RWPE1 (cell line): Measurements from ENCODE around the gene ZNF236.

Source experiments
- CTCF ChIA-PET: fragments of 350-600 bp; sonication (Branson Sonifier 250); formaldehyde crosslinking; extraction: SDS; loops from one replicate; lab custom pipeline; 2021; lab: Yijun Ruan, JAX
- POLR2A ChIA-PET: fragments of 400-600 bp; formaldehyde crosslinking; extraction: SDS; loops from one replicate; lab custom pipeline; 2020; ENCODE audit warnings: antibody characterized with exemption; ENCODE audit not compliant: low non-redundant PET; lab: Yijun Ruan, JAX
- DNase-seq: peaks from one replicate; pipeline ENCODE4 v3.0.0; 2012; ENCODE audit warnings: low spot score
- H3K27ac ChIP-seq: fragments of 450-650 bp; 2 replicates; pipeline ENCODE4 v1.5.1; 2017
- TF ChIP-seq, protein P1 (sequence below): fragments of 450-650 bp; conservative IDR thresholded peaks from 2 replicates; pipeline ENCODE4 v1.5.1; 2017; ENCODE audit warnings: low read depth, mild to moderate bottlenecking

Gene ZNF236

GRCh38 chr18:77002496-77002895 is 180.1 kb downstream of the ZNF236 start:
- H3K27ac ChIP-seq: no peak overlapping the region
- ChIA-PET CTCF (no interaction called here), POLR2A (no interaction called here)
- TF ChIP-seq, protein P1, sequence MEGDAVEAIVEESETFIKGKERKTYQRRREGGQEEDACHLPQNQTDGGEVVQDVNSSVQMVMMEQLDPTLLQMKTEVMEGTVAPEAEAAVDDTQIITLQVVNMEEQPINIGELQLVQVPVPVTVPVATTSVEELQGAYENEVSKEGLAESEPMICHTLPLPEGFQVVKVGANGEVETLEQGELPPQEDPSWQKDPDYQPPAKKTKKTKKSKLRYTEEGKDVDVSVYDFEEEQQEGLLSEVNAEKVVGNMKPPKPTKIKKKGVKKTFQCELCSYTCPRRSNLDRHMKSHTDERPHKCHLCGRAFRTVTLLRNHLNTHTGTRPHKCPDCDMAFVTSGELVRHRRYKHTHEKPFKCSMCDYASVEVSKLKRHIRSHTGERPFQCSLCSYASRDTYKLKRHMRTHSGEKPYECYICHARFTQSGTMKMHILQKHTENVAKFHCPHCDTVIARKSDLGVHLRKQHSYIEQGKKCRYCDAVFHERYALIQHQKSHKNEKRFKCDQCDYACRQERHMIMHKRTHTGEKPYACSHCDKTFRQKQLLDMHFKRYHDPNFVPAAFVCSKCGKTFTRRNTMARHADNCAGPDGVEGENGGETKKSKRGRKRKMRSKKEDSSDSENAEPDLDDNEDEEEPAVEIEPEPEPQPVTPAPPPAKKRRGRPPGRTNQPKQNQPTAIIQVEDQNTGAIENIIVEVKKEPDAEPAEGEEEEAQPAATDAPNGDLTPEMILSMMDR: no peak
- no peak for DNase-seq

DNA sequence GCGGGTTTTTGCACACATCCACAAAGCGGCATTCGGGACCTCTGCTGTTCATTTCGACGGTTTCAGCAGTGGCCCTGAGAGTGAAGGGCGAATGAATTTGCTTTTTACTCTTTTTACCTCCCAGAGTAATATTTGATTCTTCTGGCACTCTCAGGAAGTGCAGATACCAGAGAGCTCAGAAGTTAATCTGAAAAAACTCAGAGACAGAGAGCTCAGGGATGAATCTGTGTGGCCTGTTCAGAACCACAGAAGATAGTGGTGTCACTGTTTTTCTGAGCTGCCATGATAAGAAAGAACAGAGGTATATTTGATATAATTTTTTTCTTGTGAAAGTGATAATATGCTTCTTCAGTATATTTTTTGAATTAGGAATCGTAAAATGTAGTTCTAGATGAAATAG is 181.0 kb downstream of the ZNF236 start:
- CTCF ChIA-PET: no interaction called here
- POLR2A ChIA-PET: no interaction called here
- TF ChIP-seq, protein P1: no peak
- H3K27ac ChIP-seq: no peak overlapping the region
- DNase-seq: no peak

DNA sequence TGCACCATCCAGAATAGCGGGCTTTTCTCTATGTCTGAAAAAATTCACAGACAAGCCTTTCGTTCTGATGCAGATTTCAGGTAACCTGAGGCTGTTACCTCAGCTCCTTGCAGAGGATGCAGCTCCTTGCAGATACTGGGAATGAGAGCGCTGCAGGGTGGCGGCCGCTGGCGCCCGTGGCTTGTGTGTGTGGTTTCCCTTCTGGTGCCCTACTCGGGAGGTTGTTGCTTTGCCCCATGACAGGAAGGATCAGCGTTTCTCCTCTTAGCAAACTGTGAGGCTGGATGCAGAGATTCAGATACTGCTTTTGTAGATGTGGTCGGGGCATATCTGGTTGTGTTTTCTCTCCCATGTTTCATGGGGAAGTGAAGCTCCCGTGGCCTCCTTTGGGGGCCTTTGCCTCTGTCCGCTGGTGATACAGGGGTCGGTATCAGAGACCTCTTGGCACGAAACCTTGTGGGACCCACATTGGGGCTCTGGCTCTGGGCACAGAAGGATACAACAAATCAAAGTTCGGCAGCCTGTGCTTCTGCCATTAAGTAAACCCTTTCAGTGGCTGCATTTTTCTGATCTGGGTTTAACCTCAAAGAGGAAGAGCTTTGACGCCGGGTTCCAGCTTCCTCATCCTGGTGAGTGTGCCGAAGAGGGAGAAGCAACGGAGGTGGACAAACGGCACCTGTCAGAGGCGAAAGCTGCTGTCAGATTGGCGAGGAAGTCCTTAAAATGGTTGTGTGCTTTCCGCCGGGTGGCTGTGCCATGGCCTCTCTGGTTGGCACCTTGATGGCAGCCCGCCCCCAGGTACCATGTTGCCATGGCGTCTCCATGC is 182.4 kb downstream of the ZNF236 start:
- TF ChIP-seq, protein P1: no peak
- CTCF ChIA-PET: no interaction called here
- no peak overlapping the region for H3K27ac ChIP-seq
- POLR2A ChIA-PET: no interaction called here
- DNase-seq: no peak

- ChIA-PET POLR2A (no interaction called here), CTCF (no interaction called here)
- DNase-seq: no peak
- H3K27ac ChIP-seq: no peak overlapping the region
- TF ChIP-seq, protein P1: no peak
Measured at GRCh38 chr18:77005651-77006195, 183.4 kb downstream of the ZNF236 start.

- DNase-seq: no peak
- ChIA-PET POLR2A (no interaction called here), CTCF (no interaction called here)
- no peak overlapping the region for H3K27ac ChIP-seq
- TF ChIP-seq, protein P1: no peak
Measured at GRCh38 chr18:77006305-77007175, 184.2 kb downstream of the ZNF236 start.

GRCh38 chr18:77007251-77007650 is 184.9 kb downstream of the ZNF236 start:
- no peak for DNase-seq
- TF ChIP-seq, protein P1: no peak
- H3K27ac ChIP-seq: no peak overlapping the region
- ChIA-PET POLR2A (no interaction called here), CTCF (interaction anchor here (0.6 kb wide), 1 partner anchor 696 kb away, joined by 3 read pairs; no protein-coding TSS in a partner anchor)
